SW480 (cell line): ENCODE measurements around the gene IFT74.

Source experiments
- DNase-seq: peaks from one replicate; pipeline ENCODE4 v3.0.0-alpha.2; 2016; ENCODE audit warnings: low spot score

Gene IFT74

GRCh38 chr9:26955921-26956859 lies at the start of gene IFT74:
IFT74 (plus strand) TSS chr9:26956412; CDS start chr9:26961968, 5,556 bp downstream.
- peak; percentile 95 for DNase-seq

- DNase-seq = no peak
These were observed 43.0 kb upstream of the IFT74 start for GRCh38 chr9:26913138-26913668.

DNA sequence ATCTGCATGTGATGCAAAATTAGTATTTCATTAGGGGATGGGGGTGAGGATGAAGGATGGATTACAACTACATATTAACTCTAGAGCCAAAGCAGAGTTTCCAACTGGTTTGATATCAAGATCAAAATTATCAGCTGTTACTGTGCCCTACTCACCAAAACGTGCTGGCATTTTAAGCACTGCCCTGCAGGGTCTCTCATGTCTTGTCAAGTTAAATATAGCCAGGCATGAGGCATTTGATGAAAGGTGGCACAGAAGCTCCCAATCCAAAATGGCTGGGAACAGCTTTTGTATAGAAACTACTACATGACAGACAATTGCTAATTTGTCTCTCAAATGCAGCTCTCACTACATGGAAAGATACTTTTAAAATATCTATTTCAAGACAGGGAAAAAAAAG lies 36.5 kb upstream of the IFT74 start:
- DNase-seq = no peak

GRCh38 chr9:26925609-26926008 lies 30.6 kb upstream of the IFT74 start:
- DNase-seq = no peak

GRCh38 chr9:26928902-26929495 lies 27.2 kb upstream of the IFT74 start:
- DNase-seq = no peak

DNA sequence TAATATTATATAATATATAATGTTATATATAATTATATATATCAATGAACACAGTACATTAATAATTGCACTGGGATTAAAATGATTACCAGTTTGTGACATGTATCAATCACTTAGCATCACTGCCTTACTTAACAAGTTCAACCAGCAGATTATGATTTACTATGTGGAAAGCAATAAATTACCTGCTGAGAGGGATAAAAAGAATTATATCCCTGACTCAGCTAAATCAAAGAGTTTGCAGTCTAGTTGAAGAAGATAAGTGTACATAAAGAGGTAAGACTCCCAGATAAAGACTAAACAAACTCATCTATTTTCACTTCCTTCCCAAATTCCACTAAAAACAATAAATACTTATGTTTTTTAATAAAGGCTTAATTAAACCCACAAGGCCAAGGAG lies 20.4 kb upstream of the IFT74 start:
- DNase-seq = no peak

- no peak for DNase-seq
These were observed 18.3 kb upstream of the IFT74 start for GRCh38 chr9:26937816-26938371.

DNA sequence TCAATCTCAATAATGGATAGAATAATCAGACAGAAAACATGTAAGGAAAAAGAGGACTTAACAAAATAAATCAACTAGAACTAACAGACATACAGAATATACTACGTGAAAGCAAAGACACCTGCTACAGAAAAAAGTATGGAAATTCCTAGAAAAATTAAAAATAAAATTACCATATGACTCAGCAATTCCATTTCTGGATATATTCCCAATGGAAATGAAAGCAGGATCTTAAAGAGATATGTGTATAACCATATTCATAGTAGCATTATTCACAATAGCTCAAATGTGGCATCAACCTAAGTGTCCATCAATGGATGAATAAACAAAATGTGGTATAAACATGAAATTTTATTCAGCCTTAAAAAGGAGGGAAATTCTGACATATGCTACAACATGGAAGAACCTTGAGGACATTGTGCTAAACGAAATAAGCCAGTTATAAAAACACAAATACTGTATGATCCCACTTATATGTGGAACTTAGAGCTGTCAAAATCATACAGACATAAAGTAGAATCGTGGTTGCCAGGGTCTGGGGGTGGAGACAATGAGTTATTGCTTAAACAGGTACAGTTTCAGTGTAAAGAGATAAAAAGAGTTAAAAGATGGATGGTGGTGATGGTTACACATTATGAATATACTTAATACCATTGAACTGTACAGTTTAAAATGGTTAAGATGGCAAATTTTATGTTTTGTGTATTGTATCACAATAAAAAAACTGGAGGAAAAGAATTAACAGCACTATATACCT lies 16.1 kb upstream of the IFT74 start:
- no peak for DNase-seq

DNA sequence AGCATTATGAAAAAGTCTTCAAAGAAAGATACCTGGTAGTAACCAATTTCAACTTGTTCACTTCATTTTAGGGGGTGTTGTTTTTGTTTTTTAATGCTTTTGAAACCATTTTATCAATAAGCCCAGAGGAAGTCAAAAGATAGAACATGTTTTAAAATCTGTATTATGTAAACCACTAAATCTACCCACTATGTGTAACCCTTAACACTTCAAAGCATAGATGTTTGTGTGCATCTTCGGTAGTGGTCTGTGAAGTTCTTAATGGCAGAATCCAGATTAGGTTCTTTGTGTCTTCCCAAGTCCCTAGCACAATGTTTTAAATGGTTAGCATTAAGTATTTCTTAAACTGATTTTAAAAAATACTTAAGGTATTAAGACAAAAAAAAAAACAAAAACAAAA lies 15.4 kb upstream of the IFT74 start:
- no peak for DNase-seq

- no peak for DNase-seq
These were observed 10.6 kb upstream of the IFT74 start for GRCh38 chr9:26945591-26945990.

GRCh38 chr9:26946753-26947727 lies 9.2 kb upstream of the IFT74 start, which contains the start of gene PLAA:
PLAA (minus strand) TSS chr9:26947242; CDS start chr9:26947045, 197 bp downstream.
- peak; percentile 87 for DNase-seq

- DNase-seq = no peak
These were observed 8.5 kb upstream of the IFT74 start for GRCh38 chr9:26947736-26948135.

GRCh38 chr9:26949637-26950069 lies 6.6 kb upstream of the IFT74 start:
- DNase-seq = no peak

DNA sequence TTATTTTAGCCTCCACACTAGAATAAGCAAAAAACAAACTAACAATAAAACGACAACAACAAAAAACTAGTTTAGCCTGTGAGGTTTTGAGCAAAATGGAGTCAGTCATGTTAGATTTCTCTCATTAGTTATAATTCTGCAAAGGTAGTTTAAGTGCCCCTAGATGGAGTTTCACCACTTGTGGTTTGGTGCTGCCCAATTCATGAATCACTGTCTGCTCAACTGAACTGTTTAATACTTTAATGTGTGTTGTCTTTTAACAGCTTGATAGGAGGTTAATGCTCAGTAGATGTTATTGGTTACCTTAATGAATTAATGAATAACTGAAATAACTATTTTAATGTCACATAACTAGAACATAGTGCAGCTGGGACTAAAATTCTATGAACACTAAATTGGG lies 5.7 kb upstream of the IFT74 start:
- no peak for DNase-seq

GRCh38 chr9:26951794-26952193 lies 4.4 kb upstream of the IFT74 start:
- DNase-seq = no peak

GRCh38 chr9:26954050-26954508 lies 2.1 kb upstream of the IFT74 start:
- no peak for DNase-seq

DNA sequence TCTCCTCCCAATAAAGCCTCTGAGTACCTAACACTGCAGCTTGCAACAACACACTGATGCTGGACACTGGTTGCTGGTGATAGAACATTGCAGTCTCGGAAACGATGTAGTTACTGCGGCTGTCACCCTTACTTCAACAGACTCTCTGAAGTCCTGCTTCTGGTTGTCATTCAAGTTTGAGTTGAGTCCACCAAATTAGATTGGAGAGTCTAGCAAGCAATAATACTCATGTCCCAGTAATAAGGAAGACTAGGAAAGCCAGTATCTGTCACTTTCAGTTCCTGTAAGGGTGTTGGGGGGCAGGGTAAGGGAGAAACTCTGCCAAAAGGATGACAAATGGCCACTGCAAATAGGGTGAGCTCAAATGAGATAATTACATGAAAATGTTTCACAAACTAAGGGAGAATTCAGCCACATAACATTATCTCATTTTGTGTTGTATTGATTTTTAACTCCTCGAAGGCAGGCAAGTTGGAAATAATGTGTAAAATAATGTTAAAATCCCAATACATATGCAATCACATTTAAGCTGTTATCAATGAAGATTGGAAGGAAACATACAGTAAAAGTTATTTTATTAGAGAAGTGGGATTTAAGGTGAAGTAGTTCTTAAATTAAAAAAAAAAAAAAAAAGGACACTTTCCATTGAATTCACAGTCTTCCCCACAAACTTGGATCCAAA lies 849 bp upstream of the IFT74 start:
- DNase-seq = peak; percentile 9

DNA sequence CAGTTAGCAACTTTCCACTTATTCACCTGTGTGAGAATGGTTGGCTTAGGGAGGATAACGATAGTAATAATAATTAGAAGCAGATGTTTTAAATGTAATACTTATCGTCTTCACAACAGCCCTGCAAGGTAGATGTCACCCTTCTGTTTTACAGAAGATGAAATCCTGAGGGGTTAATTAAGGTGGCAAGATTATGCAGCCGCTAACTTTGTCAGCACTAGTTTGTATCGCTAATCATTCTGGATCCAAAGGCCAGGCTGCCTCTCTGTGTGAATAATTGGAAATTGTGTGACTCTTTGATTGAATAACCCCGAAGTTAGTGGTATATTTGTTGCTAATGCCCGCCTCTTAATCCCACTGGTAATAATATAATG lies 635 bp downstream of the IFT74 start:
- DNase-seq = no peak

GRCh38 chr9:26971721-26972120 lies 15.5 kb downstream of the IFT74 start:
- DNase-seq = no peak

GRCh38 chr9:26973989-26974388 lies 17.8 kb downstream of the IFT74 start:
- no peak for DNase-seq
